Lower lobe of right lung (tissue), 2 donors: ENCODE measurements around the gene LPCAT3. TPM values are rescaled to one million over a fixed set of nuclear protein-coding genes. Genes with fewer than 3 reads are reported as not detected.

Experiments
- ATAC-seq, 2 donors: fragments of 200-7000 bp; cut with Tn5 transposase; one replicate each; pipeline ENCODE4 v1.9.1; 2020 to 2022; ENCODE audit warnings: mild to moderate bottlenecking in 2 of 2, moderate library complexity in 2 of 2
- DNase-seq: peaks from one replicate; pipeline ENCODE4 v3.0.0-alpha.2; 2020
- H3K27ac ChIP-seq: fragments of 200-600 bp; one replicate; pipeline ENCODE4 v1.8.0; 2022
- H3K27me3 ChIP-seq: fragments of 200-600 bp; one replicate; pipeline ENCODE4 v1.8.0; 2022; ENCODE audit warnings: low read depth
- H3K36me3 ChIP-seq: fragments of 200-600 bp; one replicate; pipeline ENCODE4 v1.8.0; 2022; ENCODE audit warnings: mild to moderate bottlenecking
- H3K4me1 ChIP-seq: fragments of 200-600 bp; one replicate; pipeline ENCODE4 v1.8.0; 2022
- H3K4me3 ChIP-seq: fragments of 200-600 bp; one replicate; pipeline ENCODE4 v1.8.0; 2022; ENCODE audit warnings: mild to moderate bottlenecking
- H3K9me3 ChIP-seq: fragments of 200-600 bp; one replicate; pipeline ENCODE4 v1.8.0; 2022
- CTCF ChIP-seq: fragments of 200-600 bp; IDR thresholded peaks from one replicate; pipeline ENCODE4 v1.8.0; 2022; ENCODE audit warnings: antibody characterized with exemption, mild to moderate bottlenecking
- intact Hi-C: fragments of 100-400 bp; cut with DNase I; formaldehyde crosslinking; loops from one replicate; pipeline ENCODE4 v1.11.0; 2022
- total RNA-seq: library from RNA; stranded (reverse); fragmentation: NEBNext Ultra II Directional; extraction: Animal tissue kit (Norgen Biotek cat#: 25700); gene quantifications from one replicate; pipeline ENCODE4 v1.2.1, GENCODE V29; 2021
- donor health status: DM: no; HTN: yes; CAD: no; lungs with severe emphysema.

The LPCAT3 gene
- total RNA-seq, 1 donor from 2014 or later, result 67.7 TPM

- Histone ChIP-seq H3K4me1 (peaks cover 54% of the 10 kb centered on the region), H3K4me3 (no peak overlapping the region), H3K9me3 (no peaks in the 10 kb centered on the region), H3K27ac (peak overlapping the region; percentile 53), H3K27me3 (no peaks in the 10 kb centered on the region), H3K36me3 (peaks cover 17% of the 10 kb centered on the region)
- intact Hi-C loops, result no loop called here
- ATAC-seq (no peak), DNase-seq (peak; percentile 78)
- peak; percentile 35 for TF ChIP-seq CTCF
Measured at GRCh38 chr12:6948873-6949594, 69.2 kb downstream of the LPCAT3 start.

- TF ChIP-seq CTCF, result no peak
- intact Hi-C loops, result no loop called here
- no peak overlapping the region for H3K27ac ChIP-seq
- peaks cover 55% of the 10 kb centered on the region for H3K4me1 ChIP-seq
- H3K9me3 ChIP-seq, result no peaks in the 10 kb centered on the region
- DNase-seq (peak; percentile 29), ATAC-seq (no peak)
- no peaks in the 10 kb centered on the region for H3K27me3 ChIP-seq
- H3K36me3 ChIP-seq, result peaks cover 14% of the 10 kb centered on the region
- no peak overlapping the region for H3K4me3 ChIP-seq
Measured at GRCh38 chr12:6947615-6948014, 70.7 kb downstream of the LPCAT3 start.

- no peaks in the 10 kb centered on the region for H3K9me3 ChIP-seq
- no peak for TF ChIP-seq CTCF
- H3K4me1 ChIP-seq, result peaks cover 58% of the 10 kb centered on the region
- intact Hi-C loops, result no loop called here
- peak overlapping the region; percentile 44 for H3K4me3 ChIP-seq
- H3K36me3 ChIP-seq, result peaks cover 14% of the 10 kb centered on the region
- peak overlapping the region; percentile 78 for H3K27ac ChIP-seq
- DNase-seq (peak; percentile 37), ATAC-seq (no peak)
- H3K27me3 ChIP-seq, result no peaks in the 10 kb centered on the region
Measured at GRCh38 chr12:6946920-6947374, 71.3 kb downstream of the LPCAT3 start.

GRCh38 chr12:6946033-6946919 is 72.0 kb downstream of the LPCAT3 start:
- intact Hi-C loops, result no loop called here
- H3K4me3 ChIP-seq, result peak overlapping the region; percentile 44

More at GRCh38 chr12:6946033-6946919, 72.0 kb downstream of the LPCAT3 start:
- Histone ChIP-seq H3K4me1 (peaks cover 60% of the 10 kb centered on the region), H3K9me3 (no peaks in the 10 kb centered on the region), H3K36me3 (peaks cover 20% of the 10 kb centered on the region), H3K27ac (peak overlapping the region; percentile 78), H3K27me3 (no peaks in the 10 kb centered on the region)
- DNase-seq (peak; percentile 96), ATAC-seq (peak; percentile 83)
- TF ChIP-seq CTCF, result no peak
